Lower leg skin (tissue), 4 donors: Measurements from ENCODE around the gene LHFPL2. TPM values are rescaled to one million over a fixed set of nuclear protein-coding genes. Genes with fewer than 3 reads are reported as not detected.
"Not testable (repeated sequence)": the region's sequence is repeated elsewhere in the genome, so short reads cannot be mapped to it uniquely, and the experiment has no call there.

Experiments
- DNase-seq, 2 donors: peaks; one replicate each; pipeline ENCODE4 v3.0.0-alpha.2; 2019; ENCODE audit warnings: low spot score in 2 of 2
- H3K4me3 ChIP-seq: fragments of 200-600 bp; sonication (generic); 2 replicates; pipeline ENCODE4 v1.5.1; 2017; ENCODE audit warnings: mild to moderate bottlenecking, low read depth; ENCODE audit not compliant: poor library complexity, severe bottlenecking
- CTCF ChIP-seq, 3 donors: fragments of 450-650 bp; IDR thresholded peaks; one replicate each; pipeline ENCODE4 v1.5.1; 2016; ENCODE audit warnings: antibody characterized with exemption in 3 of 3, mild to moderate bottlenecking in 3 of 3, moderate library complexity in 2 of 3
- POLR2A ChIP-seq, 2 donors: fragments of 450-650 bp; IDR thresholded peaks; one replicate each; pipeline ENCODE4 v1.6.1; 2016 to 2017; ENCODE audit warnings: antibody characterized with exemption in 2 of 2, mild to moderate bottlenecking in 1 of 2, moderate library complexity in 1 of 2
- WGBS, 2 donors: methylation state at CpG; one replicate each; pipeline ENCODE4 v1.1.5; 2018; 5-methylcytosine and 5-hydroxymethylcytosine counted together
- intact Hi-C: fragments of 100-400 bp; cut with DNase I; formaldehyde crosslinking; loops from one replicate; pipeline ENCODE4 v1.15.0; 2023; ENCODE audit warnings: low total_unique reads
- total RNA-seq, 4 donors: library from RNA; depleted of rRNA; stranded (reverse); fragments of >200 nt; gene quantifications; one replicate each; pipeline ENCODE4 v1.1.0, GENCODE V29; 2016

LHFPL2 gene
- total RNA-seq, 4 donors from 2014 or later: 7.3 to 11.1 (median 9.6) TPM

DNA sequence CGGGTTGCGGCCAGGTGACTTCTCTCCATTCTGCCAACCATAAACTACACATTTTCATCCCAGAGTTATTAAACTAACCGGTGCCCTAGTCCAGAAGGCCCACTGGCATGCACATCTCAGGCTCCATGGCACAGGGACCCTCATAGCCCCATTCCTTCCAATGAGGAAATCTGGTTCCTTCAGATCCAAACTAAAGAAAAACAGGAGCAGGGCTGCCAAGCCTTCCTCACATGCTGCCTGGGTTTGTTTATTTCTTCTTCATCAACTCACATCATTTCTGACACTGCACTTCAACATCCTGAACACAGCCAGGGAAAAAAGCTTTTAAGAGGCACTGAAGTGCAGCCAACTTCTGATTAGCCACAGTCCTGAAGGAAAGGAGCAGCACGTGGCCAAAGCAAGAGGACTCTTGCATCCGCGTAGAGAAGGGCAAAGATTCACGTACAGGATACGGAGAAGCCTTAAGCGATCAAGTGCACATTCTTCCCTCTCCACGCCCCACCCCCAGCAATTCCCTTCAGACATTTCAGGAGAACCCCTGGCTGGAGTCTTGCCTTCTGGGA lies 22.5 kb downstream of the LHFPL2 start:
- intact Hi-C loops: no loop called here
- no peak overlapping the region for H3K4me3 ChIP-seq
- WGBS, 2 donors: 65 to 69% methylated on average over 10 of the region's 10 CpGs
- TF ChIP-seq POLR2A (IDR thresholded peaks at IDR 0.05): no peak
- peak in 1 of 2 donors; percentile 82 for DNase-seq

DNA sequence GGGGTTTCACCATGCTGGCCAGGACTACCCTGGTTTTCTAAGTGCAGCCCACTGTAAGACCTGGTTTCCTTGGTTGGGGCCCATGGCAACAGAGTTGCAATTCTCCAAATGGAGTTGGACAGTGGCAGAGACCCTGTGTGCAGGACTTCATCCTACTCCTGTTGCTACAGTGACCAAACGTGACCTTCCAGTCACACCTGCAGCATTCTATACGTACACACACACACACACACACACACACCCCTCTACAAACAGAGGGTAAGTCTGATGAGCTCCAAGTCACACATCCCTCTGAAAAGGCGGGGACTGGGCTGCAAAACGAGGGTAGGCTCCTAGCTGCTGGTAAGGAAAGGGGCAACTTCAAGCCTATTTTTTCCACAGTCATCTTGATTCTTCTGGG lies 23.6 kb downstream of the LHFPL2 start:
- 88 to 90% methylated on average over 4 of the region's 4 CpGs for WGBS, 2 donors

DNA sequence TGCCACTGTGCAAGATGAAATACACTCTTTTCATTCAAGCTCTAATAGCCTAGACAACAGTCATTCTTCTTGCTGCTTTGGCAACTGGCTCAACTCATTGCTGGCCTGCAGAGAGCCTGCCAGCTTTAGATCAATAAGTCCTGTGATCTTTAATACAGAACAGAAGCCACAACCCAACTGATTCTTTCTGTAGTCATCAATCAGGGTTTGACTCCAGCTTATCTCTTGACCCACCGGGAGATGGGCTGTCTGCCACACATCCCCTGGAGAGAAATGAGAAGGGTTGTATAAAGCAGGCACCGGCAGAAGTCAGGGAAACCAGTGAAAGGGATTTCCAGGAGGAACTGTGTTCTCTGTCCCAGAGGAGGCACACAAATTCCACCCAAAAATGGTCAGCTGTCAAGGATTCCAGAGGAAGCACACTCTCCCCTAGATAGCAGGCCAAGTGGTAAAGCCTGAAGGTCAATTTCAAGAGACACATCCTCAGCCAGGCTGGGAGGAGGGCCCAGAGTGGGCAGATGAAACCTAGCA lies 24.5 kb downstream of the LHFPL2 start:
- WGBS, 2 donors: 38 to 40% methylated on average over 2 of the region's 2 CpGs
- H3K4me3 ChIP-seq: no peak overlapping the region
- intact Hi-C loops: no loop called here
- peak in 1 of 2 donors; percentile 67 for DNase-seq
- TF ChIP-seq POLR2A (IDR thresholded peaks at IDR 0.05): no peak
- TF ChIP-seq CTCF (IDR thresholded peaks at IDR 0.05): no peak

More for the DNA sequence above, 23.6 kb downstream of the LHFPL2 start:
- no peak overlapping the region for H3K4me3 ChIP-seq
- TF ChIP-seq POLR2A (IDR thresholded peaks at IDR 0.05) (no peak), CTCF (IDR thresholded peaks at IDR 0.05) (no peak)
- intact Hi-C loops: no loop called here
- peak in 1 of 2 donors; percentile 59 for DNase-seq

- 92 to 96% methylated on average over 3 of the region's 3 CpGs for WGBS, 2 donors
- H3K4me3 ChIP-seq: no peak overlapping the region
- DNase-seq: no peak
- intact Hi-C loops: no loop called here
- TF ChIP-seq CTCF (IDR thresholded peaks at IDR 0.05): no peak
- no peak for TF ChIP-seq POLR2A (IDR thresholded peaks at IDR 0.05)
Measured at GRCh38 chr5:78622302-78622971, 26.1 kb downstream of the LHFPL2 start.

DNA sequence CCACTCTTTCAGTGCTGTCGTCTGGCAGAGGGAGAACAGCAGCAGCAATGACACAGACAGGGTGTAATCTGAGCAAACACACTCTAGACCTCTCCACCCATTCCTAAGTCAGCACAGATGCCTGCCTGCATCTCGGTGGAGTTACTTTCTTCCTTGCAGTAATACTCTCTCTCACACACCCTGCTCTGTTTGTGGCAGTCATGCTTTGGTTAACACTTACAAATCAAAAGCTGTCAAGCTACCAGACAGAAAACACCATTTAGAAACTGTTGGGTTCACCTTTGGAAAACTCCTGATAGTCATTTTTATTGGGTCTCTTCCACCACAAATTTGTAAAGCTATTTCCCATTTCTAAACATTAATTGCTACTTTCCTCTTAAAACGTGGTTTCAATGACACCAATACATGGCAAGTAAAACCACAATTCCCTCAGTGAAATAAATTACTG lies 27.3 kb downstream of the LHFPL2 start:
- intact Hi-C loops: no loop called here
- no peak overlapping the region for H3K4me3 ChIP-seq
- 33 to 57% methylated on average over 3 of the region's 3 CpGs for WGBS, 2 donors
- TF ChIP-seq CTCF (IDR thresholded peaks at IDR 0.05) (no peak), POLR2A (IDR thresholded peaks at IDR 0.05) (no peak)
- no peak for DNase-seq

DNA sequence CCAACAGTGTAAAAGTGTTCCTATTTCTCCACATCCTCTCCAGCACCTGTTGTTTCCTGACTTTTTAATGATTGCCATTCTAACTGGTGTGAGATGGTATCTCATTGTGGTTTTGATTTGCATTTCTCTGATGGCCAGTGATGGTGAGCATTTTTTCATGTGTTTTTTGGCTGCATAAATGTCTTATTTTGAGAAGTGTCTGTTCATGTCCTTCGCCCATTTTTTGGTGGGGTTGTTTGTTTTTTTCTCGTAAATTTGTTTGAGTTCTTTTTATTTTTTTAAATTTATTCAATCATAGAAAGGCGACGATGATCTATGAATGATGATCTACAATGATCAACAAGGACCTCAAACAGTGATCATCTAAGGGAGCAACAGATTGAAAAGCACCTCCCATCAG lies 28.5 kb downstream of the LHFPL2 start:
- intact Hi-C loops, H3K4me3 ChIP-seq, DNase-seq: not testable (repeated sequence)
- WGBS, 2 donors: 98 to 99% methylated on average over 4 of the region's 4 CpGs
